WTC11 (cell line): Measurements from ENCODE around the gene SSNA1. TPM values are rescaled to one million over a fixed set of nuclear protein-coding genes. Genes with fewer than 3 reads are reported as not detected.

ENCODE experiments used
- ATAC-seq: fragments of 200-7000 bp; cut with Tn5 transposase; 2 replicates; pipeline ENCODE4 v1.10.0; 2021; ENCODE audit warnings: mild to moderate bottlenecking, moderate library complexity
- CTCF ChIA-PET: fragments of 300-600 bp; sonication (Branson Sonifier 250); formaldehyde crosslinking; loops from one replicate; lab custom pipeline; 2021; ENCODE audit warnings: antibody characterized with exemption; lab: Charles Lee
- POLR2A ChIA-PET: fragments of 350-600 bp; sonication (Branson Sonifier 250); formaldehyde crosslinking; loops from one replicate; lab custom pipeline; 2021; ENCODE audit warnings: antibody characterized with exemption; lab: Charles Lee
- DNase-seq: peaks from one replicate; pipeline ENCODE4 v3.0.0; 2021; ENCODE audit warnings: low spot score
- H3K27ac Mint-ChIP-seq: 2 replicates; pipeline ENCODE4 v1.8.0; 2021; ENCODE audit warnings: mixed read lengths
- H3K27me3 Mint-ChIP-seq: 2 replicates; pipeline ENCODE4 v1.8.0; 2021; ENCODE audit warnings: low read depth, mild to moderate bottlenecking, moderate library complexity, mixed read lengths
- H3K36me3 Mint-ChIP-seq: 2 replicates; pipeline ENCODE4 v1.8.0; 2021; ENCODE audit warnings: mixed read lengths
- H3K4me1 Mint-ChIP-seq: 2 replicates; pipeline ENCODE4 v1.8.0; 2022; ENCODE audit warnings: mixed read lengths
- H3K4me3 Mint-ChIP-seq: 2 replicates; pipeline ENCODE4 v1.8.0; 2021; ENCODE audit warnings: mild to moderate bottlenecking, moderate library complexity, mixed read lengths
- H3K9me3 Mint-ChIP-seq: 2 replicates; pipeline ENCODE4 v1.8.0; 2021; ENCODE audit warnings: mixed read lengths
- ATF3 ChIP-seq: sonication (generic); formaldehyde crosslinking; conservative IDR thresholded peaks from 2 replicates; pipeline ENCODE4 v1.8.1; 2022; ENCODE audit warnings: mild to moderate bottlenecking, missing genetic modification reagents
- CREB1 ChIP-seq: sonication (generic); formaldehyde crosslinking; IDR thresholded peaks from 2 replicates; pipeline ENCODE4 v1.8.0; 2023; ENCODE audit warnings: mild to moderate bottlenecking, missing genetic modification reagents
- E2F1 ChIP-seq: sonication (generic); formaldehyde crosslinking; IDR thresholded peaks from 2 replicates; pipeline ENCODE4 v1.8.0; 2022; ENCODE audit warnings: mild to moderate bottlenecking, missing genetic modification reagents
- ELF4 ChIP-seq: sonication (generic); formaldehyde crosslinking; IDR thresholded peaks from 2 replicates; pipeline ENCODE4 v1.8.1; 2022; ENCODE audit warnings: low read depth, mild to moderate bottlenecking, moderate library complexity, missing genetic modification reagents
- EMX1 ChIP-seq: fragments of 250-450 bp; sonication (Bioruptor Pico); IDR thresholded peaks from 2 replicates; pipeline ENCODE4 v1.8.0; 2021; ENCODE audit warnings: mild to moderate bottlenecking
- GRHL2 ChIP-seq: fragments of 250-450 bp; sonication (Bioruptor Pico); IDR thresholded peaks from 2 replicates; pipeline ENCODE4 v1.8.0; 2022; ENCODE audit warnings: mild to moderate bottlenecking, moderate library complexity; ENCODE audit not compliant: insufficient replicate concordance, severe bottlenecking
- GTF2I ChIP-seq: fragments of 250-450 bp; sonication (Bioruptor Pico); conservative IDR thresholded peaks from 2 replicates; pipeline ENCODE4 v1.4.0; 2021; ENCODE audit warnings: mild to moderate bottlenecking
- IRF2 ChIP-seq: sonication (generic); formaldehyde crosslinking; IDR thresholded peaks from 2 replicates; pipeline ENCODE4 v1.8.0; 2022; ENCODE audit warnings: low read depth, missing genetic modification reagents, borderline replicate concordance
- MLX ChIP-seq: sonication (generic); formaldehyde crosslinking; IDR thresholded peaks from 2 replicates; pipeline ENCODE4 v1.8.1; 2023; ENCODE audit warnings: mild to moderate bottlenecking, missing genetic modification reagents, moderate library complexity
- NFYB ChIP-seq: sonication (generic); formaldehyde crosslinking; conservative IDR thresholded peaks from 2 replicates; pipeline ENCODE4 v1.8.0; 2022; ENCODE audit warnings: low read depth, missing genetic modification reagents
- PRRX2 ChIP-seq: fragments of 250-450 bp; sonication (Bioruptor Pico); IDR thresholded peaks from 2 replicates; pipeline ENCODE4 v1.8.0; 2021; ENCODE audit warnings: mild to moderate bottlenecking
- SMAD4 ChIP-seq: sonication (generic); formaldehyde crosslinking; IDR thresholded peaks from 2 replicates; pipeline ENCODE4 v1.8.0; 2022; ENCODE audit warnings: mild to moderate bottlenecking, missing genetic modification reagents
- SP1 ChIP-seq: sonication (generic); formaldehyde crosslinking; conservative IDR thresholded peaks from 2 replicates; pipeline ENCODE4 v1.8.1; 2022; ENCODE audit warnings: missing genetic modification reagents
- TP53 ChIP-seq: sonication (generic); formaldehyde crosslinking; IDR thresholded peaks from 2 replicates; pipeline ENCODE4 v1.8.1; 2023; ENCODE audit warnings: mild to moderate bottlenecking, missing genetic modification reagents
- USF1 ChIP-seq: sonication (generic); formaldehyde crosslinking; IDR thresholded peaks from 2 replicates; pipeline ENCODE4 v1.8.0; 2022; ENCODE audit warnings: mild to moderate bottlenecking, missing genetic modification reagents
- ZMAT4 ChIP-seq: fragments of 250-450 bp; sonication (Bioruptor Pico); IDR thresholded peaks from 2 replicates; pipeline ENCODE4 v1.9.0; 2021; ENCODE audit warnings: mild to moderate bottlenecking
- ZNF263 ChIP-seq: sonication (generic); formaldehyde crosslinking; IDR thresholded peaks from 2 replicates; pipeline ENCODE4 v1.8.1; 2022; ENCODE audit warnings: low read depth, mild to moderate bottlenecking, moderate library complexity, missing genetic modification reagents
- ZNF317 ChIP-seq: sonication (generic); formaldehyde crosslinking; IDR thresholded peaks from 2 replicates; pipeline ENCODE4 v1.8.1; 2023; ENCODE audit warnings: low read depth, mild to moderate bottlenecking, moderate library complexity, missing genetic modification reagents, borderline replicate concordance
- ZNF423 ChIP-seq: fragments of 250-450 bp; sonication (Bioruptor Pico); IDR thresholded peaks from 2 replicates; pipeline ENCODE4 v2.1.2; 2022; ENCODE audit warnings: mild to moderate bottlenecking, moderate library complexity
- ZNF425 ChIP-seq: fragments of 250-450 bp; sonication (Bioruptor Pico); conservative IDR thresholded peaks from 2 replicates; pipeline ENCODE4 v1.9.0; 2021; ENCODE audit warnings: mild to moderate bottlenecking
- ZSCAN18 ChIP-seq: fragments of 250-450 bp; sonication (Bioruptor Pico); IDR thresholded peaks from 2 replicates; pipeline ENCODE4 v2.1.2; 2022; ENCODE audit warnings: mild to moderate bottlenecking, moderate library complexity
- total RNA-seq: library from RNA; stranded (reverse); gene quantifications from 3 replicates; pipeline ENCODE4 v1.2.3, GENCODE V29; 2021

The SSNA1 gene
- total RNA-seq, 1 experiment from 2014 or later = 102 TPM

- Mint-ChIP-seq H3K27me3 (peaks cover 82% of the 10 kb centered on the region), H3K9me3 (no peaks in the 10 kb centered on the region), H3K36me3 (no peaks in the 10 kb centered on the region), H3K27ac (no peak overlapping the region), H3K4me1 (no peaks in the 10 kb centered on the region), H3K4me3 (no peak overlapping the region)
- ChIA-PET POLR2A (no interaction called here), CTCF (interaction anchor here (1.0 to 2.0 kb wide), 3 partner anchors 90 to 130 kb away, joined by 3 to 4 read pairs (median 3); no protein-coding TSS in a partner anchor)
- no peak for TF ChIP-seq E2F1 (CRISPR knock-in tag)
- DNase-seq (no peak), ATAC-seq (no peak)
These were observed 29.9 kb upstream of the SSNA1 start for GRCh38 chr9:137158625-137159024.

- H3K4me1 Mint-ChIP-seq = no peaks in the 10 kb centered on the region
- H3K4me3 Mint-ChIP-seq = no peak overlapping the region
- H3K27me3 Mint-ChIP-seq = peaks cover 86% of the 10 kb centered on the region
- H3K9me3 Mint-ChIP-seq = no peaks in the 10 kb centered on the region
- no peak for ATAC-seq
- POLR2A ChIA-PET = no interaction called here
- no peak for TF ChIP-seq ZNF317 (CRISPR knock-in tag)
- TF ChIP-seq MLX (CRISPR knock-in tag) = no peak
- no peak for TF ChIP-seq IRF2 (CRISPR knock-in tag)
- TF ChIP-seq ZMAT4 (CRISPR knock-in tag) = no peak
- TF ChIP-seq ZNF263 (CRISPR knock-in tag) = no peak
- no peak for TF ChIP-seq GTF2I (CRISPR knock-in tag)
- no peak for TF ChIP-seq CREB1 (CRISPR knock-in tag)
- no peak for TF ChIP-seq ATF3
- no peak for TF ChIP-seq TP53 (CRISPR knock-in tag)
- TF ChIP-seq SP1 (CRISPR knock-in tag) = no peak
- no peak for TF ChIP-seq PRRX2 (CRISPR knock-in tag)
- no peak for TF ChIP-seq EMX1 (CRISPR knock-in tag)
- no peak for TF ChIP-seq SMAD4 (CRISPR knock-in tag)
- TF ChIP-seq USF1 (CRISPR knock-in tag) = no peak
- no peak for TF ChIP-seq ELF4 (CRISPR knock-in tag)
- no peak for TF ChIP-seq ZSCAN18
- TF ChIP-seq ZNF425 (CRISPR knock-in tag) = no peak
- TF ChIP-seq GRHL2 (CRISPR knock-in tag) = no peak
- TF ChIP-seq NFYB (CRISPR knock-in tag) = no peak
- TF ChIP-seq ZNF423 (CRISPR knock-in tag) = no peak
- TF ChIP-seq, all 79 proteins: peak for 0
- H3K27ac Mint-ChIP-seq = no peak overlapping the region
- no peaks in the 10 kb centered on the region for H3K36me3 Mint-ChIP-seq
- DNase-seq = no peak
- CTCF ChIA-PET = interaction anchor here (1.0 to 2.0 kb wide), 3 partner anchors 91 to 130 kb away, joined by 3 to 4 read pairs (median 3); no protein-coding TSS in a partner anchor
These were observed 29.1 kb upstream of the SSNA1 start for GRCh38 chr9:137159105-137160053.
